GM21576 (cell line): Measurements from ENCODE around the gene CAMTA1.

Experiments used
- ATAC-seq: cut with Tn5 transposase; IDR thresholded peaks from one replicate; pipeline ENCODE4 v1.9.1; 2021; ENCODE audit warnings: mild to moderate bottlenecking, moderate library complexity; ENCODE audit not compliant: unreplicated experiment

Gene CAMTA1

GRCh38 chr1:7050751-7051665 is 265.8 kb downstream of the CAMTA1 start:
- no peak for ATAC-seq

GRCh38 chr1:7052701-7053100 is 267.4 kb downstream of the CAMTA1 start:
- no peak for ATAC-seq

GRCh38 chr1:7060745-7061144 is 275.5 kb downstream of the CAMTA1 start:
- ATAC-seq = no peak

- no peak for ATAC-seq
Measured at GRCh38 chr1:7062346-7063061, 277.2 kb downstream of the CAMTA1 start.

- no peak for ATAC-seq
Measured at GRCh38 chr1:7063981-7064380, 278.7 kb downstream of the CAMTA1 start.

- ATAC-seq = no peak
Measured at GRCh38 chr1:7068552-7068951, 283.3 kb downstream of the CAMTA1 start.

GRCh38 chr1:7069931-7070330 is 284.7 kb downstream of the CAMTA1 start:
- ATAC-seq = no peak

GRCh38 chr1:7070389-7071029 is 285.3 kb downstream of the CAMTA1 start:
- ATAC-seq = no peak

- no peak for ATAC-seq
Measured at GRCh38 chr1:7076117-7076516, 290.9 kb downstream of the CAMTA1 start.

- no peak for ATAC-seq
Measured at GRCh38 chr1:7076572-7076971, 291.3 kb downstream of the CAMTA1 start.

- no peak for ATAC-seq
Measured at GRCh38 chr1:7077136-7077535, 291.9 kb downstream of the CAMTA1 start.

GRCh38 chr1:7077970-7078369 is 292.7 kb downstream of the CAMTA1 start:
- ATAC-seq = no peak

GRCh38 chr1:7079637-7080036 is 294.4 kb downstream of the CAMTA1 start:
- no peak for ATAC-seq

- ATAC-seq = no peak
Measured at GRCh38 chr1:7084232-7084894, 299.1 kb downstream of the CAMTA1 start.

- ATAC-seq = no peak
Measured at GRCh38 chr1:7085521-7085920, 300.3 kb downstream of the CAMTA1 start.

- ATAC-seq = no peak
Measured at GRCh38 chr1:7086106-7086505, 300.9 kb downstream of the CAMTA1 start.

- no peak for ATAC-seq
Measured at GRCh38 chr1:7087888-7088287, 302.6 kb downstream of the CAMTA1 start.

- ATAC-seq = no peak
Measured at GRCh38 chr1:7089497-7089896, 304.2 kb downstream of the CAMTA1 start.

GRCh38 chr1:7093297-7093696 is 308.0 kb downstream of the CAMTA1 start:
- ATAC-seq = no peak

GRCh38 chr1:7094086-7094485 is 308.8 kb downstream of the CAMTA1 start:
- ATAC-seq = no peak

- ATAC-seq = no peak
Measured at GRCh38 chr1:7094509-7094908, 309.3 kb downstream of the CAMTA1 start.
